ENCODE results near the gene DDA1. TPM values are rescaled to one million over a fixed set of nuclear protein-coding genes. Genes with fewer than 3 reads are reported as not detected.

DDA1 gene
- total and polyA plus RNA-seq, 2 of the 13 experiments (the other 11 are each of a cell fraction or from before 2014, with no cell fraction given), result 24.5 to 26.0 TPM

DNA sequence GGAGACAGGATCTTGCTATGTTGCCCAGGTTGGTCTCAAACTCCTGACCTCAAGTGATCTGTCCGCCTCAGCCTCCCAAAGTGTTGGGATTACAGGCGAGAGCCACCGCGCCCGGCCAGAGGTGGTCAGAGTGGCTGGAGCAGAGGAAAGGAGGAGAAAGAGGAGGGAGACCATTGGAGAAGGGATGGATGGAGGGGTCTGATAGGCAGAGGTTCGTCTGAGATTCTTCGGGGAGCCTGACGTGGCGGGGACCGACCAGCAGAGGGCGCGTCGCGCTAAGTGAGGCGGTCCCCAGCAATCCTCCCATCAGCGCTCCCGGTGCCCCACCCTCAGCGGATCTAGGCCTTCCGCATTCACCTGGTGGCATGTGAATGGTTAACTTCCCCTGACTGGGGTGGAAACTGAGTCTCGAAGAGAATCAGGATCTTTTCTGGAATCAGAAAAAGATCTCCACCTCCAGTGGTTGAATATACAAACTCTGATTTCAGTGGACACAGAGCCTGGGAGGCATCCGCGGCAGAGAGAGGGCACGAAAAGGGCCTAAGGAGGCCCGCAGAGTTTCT lies 36.8 kb downstream of the DDA1 start (continued):
- TF ChIP-seq HES4 (CRISPR knock-in tag; IDR thresholded peaks at IDR 0.05; ENCODE audit: borderline replicate concordance), result no peak
- TF ChIP-seq ARHGAP35 (CRISPR knock-in tag; IDR thresholded peaks at IDR 0.05; ENCODE audit: borderline replicate concordance), result no peak
- TF ChIP-seq ZMAT5 (CRISPR knock-in tag; IDR thresholded peaks at IDR 0.05; ENCODE audit: borderline replicate concordance, low read depth), result no peak
- TF ChIP-seq ZNF550 (CRISPR knock-in tag; IDR thresholded peaks at IDR 0.05; ENCODE audit: borderline replicate concordance), result no peak
- no peak for TF ChIP-seq ZNF484 (CRISPR knock-in tag; IDR thresholded peaks at IDR 0.05; ENCODE audit: borderline replicate concordance, low read depth)
- no peak for TF ChIP-seq BCL6 (CRISPR knock-in tag; IDR thresholded peaks at IDR 0.05)
- TF ChIP-seq RXRB (CRISPR knock-in tag; IDR thresholded peaks at IDR 0.05; ENCODE audit: borderline replicate concordance), result peak; percentile 36; the same call in 1 of the 2 replicates
- no peak for TF ChIP-seq ESRRA (CRISPR knock-in tag; IDR thresholded peaks at IDR 0.05; ENCODE audit: low read depth)
- TF ChIP-seq NFIC (IDR thresholded peaks at IDR 0.05; ENCODE audit: low read length), result no peak
- no peak for TF ChIP-seq SNAI1 (CRISPR knock-in tag; IDR thresholded peaks at IDR 0.05; ENCODE audit: borderline replicate concordance)
- peak; percentile 76 for TF ChIP-seq PATZ1 (CRISPR knock-in tag; IDR thresholded peaks at IDR 0.05)
- no peak for TF ChIP-seq ZBTB40 (IDR thresholded peaks at IDR 0.05)
- peak; percentile 39; the same call in 1 of the 2 replicates for TF ChIP-seq ZBTB40 (CRISPR knock-in tag; IDR thresholded peaks at IDR 0.05)
- TF ChIP-seq ZGPAT (CRISPR knock-in tag; IDR thresholded peaks at IDR 0.05), result no peak
- TF ChIP-seq KDM2A (CRISPR knock-in tag; IDR thresholded peaks at IDR 0.05; ENCODE audit: borderline replicate concordance, low read depth), result peak; percentile 83
- no peak for TF ChIP-seq GZF1 (CRISPR knock-in tag; IDR thresholded peaks at IDR 0.05)
- TF ChIP-seq ARNT2 (CRISPR knock-in tag; IDR thresholded peaks at IDR 0.05; ENCODE audit: low read depth), result no peak
